DOHH2 (cell line): ENCODE data around the gene MCC.

Experiments
- H3F3A ChIP-seq: fragments of 200-600 bp; sonication (generic), shearing (Covaris generic); 2 replicates; pipeline ENCODE4 v1.6.0; 2016; ENCODE audit warnings: antibody characterized with exemption, mild to moderate bottlenecking; ENCODE audit not compliant: control insufficient read depth, insufficient read depth
- H3K27ac ChIP-seq: fragments of 200-600 bp; sonication (generic); 2 replicates; pipeline ENCODE4 v1.5.1; 2014; ENCODE audit warnings: low read depth, mild to moderate bottlenecking, low read length, moderate library complexity
- H3K27me3 ChIP-seq: fragments of 200-600 bp; sonication (generic); 2 replicates; pipeline ENCODE4 v1.6.1; 2014; ENCODE audit warnings: mild to moderate bottlenecking, low read length, mixed read lengths; ENCODE audit not compliant: control insufficient read depth
- H3K36me3 ChIP-seq: fragments of 200-600 bp; sonication (generic); 2 replicates; pipeline ENCODE4 v1.6.1; 2014; ENCODE audit warnings: mild to moderate bottlenecking, low read length, moderate library complexity, mixed read lengths; ENCODE audit not compliant: control insufficient read depth
- H3K4me1 ChIP-seq: fragments of 200-600 bp; sonication (generic); 2 replicates; pipeline ENCODE4 v1.6.1; 2014; ENCODE audit warnings: mild to moderate bottlenecking, low read length, mixed read lengths; ENCODE audit not compliant: control insufficient read depth
- H3K4me2 ChIP-seq: fragments of 200-600 bp; sonication (generic); 2 replicates; pipeline ENCODE4 v1.6.0; 2014; ENCODE audit warnings: mild to moderate bottlenecking, low read length, moderate library complexity
- H3K4me3 ChIP-seq: fragments of 200-600 bp; sonication (generic); 2 replicates; pipeline ENCODE4 v1.5.1; 2014; ENCODE audit warnings: mild to moderate bottlenecking, low read length, mixed read lengths
- H3K79me2 ChIP-seq: fragments of 200-600 bp; sonication (generic); 2 replicates; pipeline ENCODE4 v1.6.1; 2014; ENCODE audit warnings: mild to moderate bottlenecking, low read length, mixed read lengths; ENCODE audit not compliant: control insufficient read depth
- H3K9me2 ChIP-seq: fragments of 200-600 bp; sonication (generic); replicated peaks from 2 replicates; pipeline ENCODE4 v1.6.1; 2014; ENCODE audit warnings: mild to moderate bottlenecking, low read length, mixed read lengths; ENCODE audit not compliant: control insufficient read depth
- H3K9me3 ChIP-seq: fragments of 200-600 bp; sonication (generic); 2 replicates; pipeline ENCODE4 v1.6.1; 2014; ENCODE audit warnings: antibody characterized with exemption, low read length, mixed read lengths; ENCODE audit not compliant: control insufficient read depth, insufficient read depth
- H4K20me1 ChIP-seq: fragments of 200-600 bp; sonication (generic); 2 replicates; pipeline ENCODE4 v1.6.0; 2014; ENCODE audit warnings: low read depth, mild to moderate bottlenecking, antibody characterized with exemption, low read length, moderate library complexity; ENCODE audit not compliant: control insufficient read depth, insufficient read depth
- EZH2phosphoT487 ChIP-seq: fragments of 200-600 bp; sonication (generic); IDR thresholded peaks from 2 replicates; pipeline ENCODE4 v1.6.1; 2017; ENCODE audit warnings: borderline replicate concordance, mild to moderate bottlenecking, antibody characterized with exemption, low read length, moderate library complexity, mixed read lengths
- TF ChIP-seq, protein P1 (sequence below): fragments of 200-600 bp; sonication (generic); IDR thresholded peaks from one replicate; pipeline ENCODE4 v1.5.1; 2014; ENCODE audit warnings: antibody characterized with exemption, mild to moderate bottlenecking, low read depth, low read length; ENCODE audit not compliant: poor library complexity, severe bottlenecking

Gene MCC

DNA sequence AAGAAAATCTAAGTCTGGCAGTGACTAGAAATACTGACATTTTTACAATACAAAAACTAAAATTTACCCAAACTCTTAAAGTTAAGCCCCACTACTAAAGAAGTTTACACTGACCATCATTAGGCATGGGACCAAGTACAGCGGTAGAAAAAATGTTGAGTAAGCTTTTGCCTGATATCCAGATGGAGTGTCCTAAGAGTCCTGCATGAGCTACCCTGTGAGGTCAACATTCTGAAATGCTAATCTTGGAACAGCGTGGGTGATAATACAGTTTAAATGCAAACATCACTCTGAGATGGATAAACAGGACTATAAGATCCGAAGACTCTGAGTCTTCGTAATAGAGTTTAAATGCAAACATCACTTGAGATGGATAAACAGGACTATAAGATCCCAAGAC, 322.0 kb downstream of the MCC start:
- peaks cover 4% of the 10 kb centered on the region; the same call in 1 of the 2 replicates for H3K27me3 ChIP-seq
- no peaks in the 10 kb centered on the region for H4K20me1 ChIP-seq
- H3K4me2 ChIP-seq, result no peak overlapping the region
- no peaks in the 10 kb centered on the region for H3K36me3 ChIP-seq
- H3K4me3 ChIP-seq, result no peak overlapping the region
- no peaks in the 10 kb centered on the region for H3K9me3 ChIP-seq
- no peak overlapping the region for H3K27ac ChIP-seq
- H3K4me1 ChIP-seq, result no peaks in the 10 kb centered on the region
- no peaks in the 10 kb centered on the region for H3K9me2 ChIP-seq
- no peaks in the 10 kb centered on the region for H3K79me2 ChIP-seq
- TF ChIP-seq, protein P1, sequence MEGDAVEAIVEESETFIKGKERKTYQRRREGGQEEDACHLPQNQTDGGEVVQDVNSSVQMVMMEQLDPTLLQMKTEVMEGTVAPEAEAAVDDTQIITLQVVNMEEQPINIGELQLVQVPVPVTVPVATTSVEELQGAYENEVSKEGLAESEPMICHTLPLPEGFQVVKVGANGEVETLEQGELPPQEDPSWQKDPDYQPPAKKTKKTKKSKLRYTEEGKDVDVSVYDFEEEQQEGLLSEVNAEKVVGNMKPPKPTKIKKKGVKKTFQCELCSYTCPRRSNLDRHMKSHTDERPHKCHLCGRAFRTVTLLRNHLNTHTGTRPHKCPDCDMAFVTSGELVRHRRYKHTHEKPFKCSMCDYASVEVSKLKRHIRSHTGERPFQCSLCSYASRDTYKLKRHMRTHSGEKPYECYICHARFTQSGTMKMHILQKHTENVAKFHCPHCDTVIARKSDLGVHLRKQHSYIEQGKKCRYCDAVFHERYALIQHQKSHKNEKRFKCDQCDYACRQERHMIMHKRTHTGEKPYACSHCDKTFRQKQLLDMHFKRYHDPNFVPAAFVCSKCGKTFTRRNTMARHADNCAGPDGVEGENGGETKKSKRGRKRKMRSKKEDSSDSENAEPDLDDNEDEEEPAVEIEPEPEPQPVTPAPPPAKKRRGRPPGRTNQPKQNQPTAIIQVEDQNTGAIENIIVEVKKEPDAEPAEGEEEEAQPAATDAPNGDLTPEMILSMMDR, result no peak
- TF ChIP-seq EZH2phosphoT487, result no peak
- H3F3A ChIP-seq, result no peaks in the 10 kb centered on the region

DNA sequence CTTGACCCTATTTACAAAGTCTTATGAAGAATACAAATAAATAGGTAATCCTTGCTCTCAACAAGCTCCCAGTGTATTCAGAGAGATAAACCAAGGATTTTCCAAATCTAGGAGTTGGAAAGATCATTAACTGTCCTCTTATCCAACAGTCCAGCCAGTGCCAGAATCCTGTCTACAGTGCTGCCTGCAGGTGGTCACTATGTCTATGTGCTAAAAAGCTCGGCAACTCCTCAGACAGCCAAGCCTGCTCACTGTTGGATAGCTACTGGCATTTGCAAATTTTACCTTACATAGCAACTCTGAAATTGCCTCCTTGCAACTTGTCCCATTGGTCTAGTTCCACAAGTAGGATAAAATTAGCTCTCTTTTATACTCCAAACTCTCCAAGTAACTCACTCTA, 324.2 kb downstream of the MCC start:
- Histone ChIP-seq H3K79me2 (no peaks in the 10 kb centered on the region), H3K4me3 (no peak overlapping the region), H3K9me3 (no peaks in the 10 kb centered on the region), H3K36me3 (no peaks in the 10 kb centered on the region), H3K27ac (no peak overlapping the region), H3K27me3 (peaks cover 4% of the 10 kb centered on the region; the same call in 1 of the 2 replicates), H4K20me1 (no peaks in the 10 kb centered on the region), H3K4me1 (no peaks in the 10 kb centered on the region), H3K4me2 (no peak overlapping the region), H3F3A (no peaks in the 10 kb centered on the region), H3K9me2 (no peaks in the 10 kb centered on the region)
- TF ChIP-seq, protein P1, result no peak
- TF ChIP-seq EZH2phosphoT487, result no peak

DNA sequence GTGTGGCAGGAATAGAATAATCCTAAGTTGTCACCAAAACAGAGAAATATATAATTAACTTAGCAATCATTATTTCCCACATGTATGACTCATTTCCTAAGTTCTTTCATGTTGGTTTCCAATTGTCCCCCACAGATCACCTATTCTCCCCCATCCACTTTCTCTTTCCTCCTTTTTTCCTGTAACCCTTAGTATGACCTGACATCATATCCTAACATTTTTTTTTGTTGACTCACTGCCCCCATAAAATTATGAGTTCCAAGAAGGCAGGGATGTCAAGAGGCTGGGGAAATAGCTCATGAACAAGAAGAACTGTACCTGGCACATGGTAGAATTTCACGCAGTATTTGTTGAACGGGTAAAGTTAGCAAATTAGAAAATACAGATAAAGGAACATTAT, 324.9 kb downstream of the MCC start:
- Histone ChIP-seq H3K4me1 (no peaks in the 10 kb centered on the region), H3K27ac (no peak overlapping the region), H3K9me2 (no peaks in the 10 kb centered on the region), H3K4me3 (no peak overlapping the region), H3K27me3 (peaks cover 4% of the 10 kb centered on the region; the same call in 1 of the 2 replicates), H3F3A (no peaks in the 10 kb centered on the region), H3K4me2 (no peak overlapping the region), H3K79me2 (no peaks in the 10 kb centered on the region), H3K36me3 (no peaks in the 10 kb centered on the region), H4K20me1 (no peaks in the 10 kb centered on the region), H3K9me3 (no peaks in the 10 kb centered on the region)
- TF ChIP-seq, protein P1, result no peak
- no peak for TF ChIP-seq EZH2phosphoT487
